Astrocyte of the spinal cord (primary cell): ENCODE data around the gene KRTAP12-1.
"Not testable (repeated sequence)": the region's sequence is repeated elsewhere in the genome, so short reads cannot be mapped to it uniquely, and the experiment has no call there.

Experiments used
- DNase-seq: peaks from one replicate; pipeline ENCODE4 v3.0.0; 2011; ENCODE audit warnings: low read depth, low spot score
- H3K4me3 ChIP-seq: 2 replicates; pipeline ENCODE4 v1.5.1; 2011; ENCODE audit warnings: low read depth, mild to moderate bottlenecking, low read length, moderate library complexity
- CTCF ChIP-seq: IDR thresholded peaks from 2 replicates; pipeline ENCODE4 v1.5.1; 2012; ENCODE audit warnings: low read depth, mild to moderate bottlenecking, low read length, inconsistent platforms
- in situ Hi-C: cut with HindIII; loops from 2 replicates; pipeline ENCODE4 v1.10.0; 2017; ENCODE audit warnings: low sequenced_read_pairs

The KRTAP12-1 gene

GRCh38 chr21:44648557-44649311 lies 33.2 kb downstream of the KRTAP12-1 start:
- in situ Hi-C loops = no loop called here

GRCh38 chr21:44647222-44647552 lies 34.8 kb downstream of the KRTAP12-1 start:
- TF ChIP-seq CTCF = no peak
- in situ Hi-C loops = no loop called here
- no peak for DNase-seq
- H3K4me3 ChIP-seq = no peak overlapping the region

More at GRCh38 chr21:44648557-44649311, 33.2 kb downstream of the KRTAP12-1 start:
- DNase-seq = no peak
- H3K4me3 ChIP-seq = no peak overlapping the region
- TF ChIP-seq CTCF = no peak

- in situ Hi-C loops, H3K4me3 ChIP-seq, DNase-seq: not testable (repeated sequence)
These were observed 35.4 kb downstream of the KRTAP12-1 start, which contains the start of gene KRTAP10-11 for GRCh38 chr21:44646366-44647221. TSS of gene KRTAP10-11 (plus strand) at chr21:44646414. CDS start at chr21:44646459, 45 bp downstream.

- DNase-seq = no peak
- TF ChIP-seq CTCF = no peak
- in situ Hi-C loops = no loop called here
These were observed 37.1 kb downstream of the KRTAP12-1 start for GRCh38 chr21:44644878-44645277.

GRCh38 chr21:44643741-44644310 lies 38.1 kb downstream of the KRTAP12-1 start:
- no peak for TF ChIP-seq CTCF
- in situ Hi-C loops = no loop called here
- no peak overlapping the region for H3K4me3 ChIP-seq
- no peak for DNase-seq

More at GRCh38 chr21:44644878-44645277, 37.1 kb downstream of the KRTAP12-1 start:
- H3K4me3 ChIP-seq = no peak overlapping the region

- DNase-seq = no peak
- in situ Hi-C loops = no loop called here
- TF ChIP-seq CTCF = no peak
- no peak overlapping the region for H3K4me3 ChIP-seq
These were observed 41.2 kb downstream of the KRTAP12-1 start for GRCh38 chr21:44640761-44641160.
